HG02981 (cell line): Measurements from ENCODE around the gene DUSP15.

Source experiments
- ATAC-seq: cut with Tn5 transposase; IDR thresholded peaks from one replicate; pipeline ENCODE4 v1.9.1; 2021; ENCODE audit warnings: mild to moderate bottlenecking, moderate library complexity; ENCODE audit not compliant: unreplicated experiment

Gene DUSP15

GRCh38 chr20:31896049-31896448, 25.7 kb upstream of the DUSP15 start:
- ATAC-seq = no peak

GRCh38 chr20:31894980-31895675, 24.8 kb upstream of the DUSP15 start:
- ATAC-seq = peak; percentile 98

GRCh38 chr20:31890646-31891045, 20.3 kb upstream of the DUSP15 start:
- no peak for ATAC-seq

GRCh38 chr20:31883829-31884228, 13.5 kb upstream of the DUSP15 start:
- no peak for ATAC-seq

GRCh38 chr20:31881945-31882344, 11.6 kb upstream of the DUSP15 start:
- no peak for ATAC-seq

GRCh38 chr20:31879143-31879987, 9.0 kb upstream of the DUSP15 start:
- ATAC-seq = peak; percentile 82

GRCh38 chr20:31877684-31878083, 7.4 kb upstream of the DUSP15 start:
- no peak for ATAC-seq

GRCh38 chr20:31875671-31876070, 5.3 kb upstream of the DUSP15 start:
- no peak for ATAC-seq

GRCh38 chr20:31872406-31872805, 2.1 kb upstream of the DUSP15 start:
- ATAC-seq = no peak

- no peak for ATAC-seq
Measured at GRCh38 chr20:31871618-31871954, 1.3 kb upstream of the DUSP15 start.

- ATAC-seq = no peak
Measured at GRCh38 chr20:31870726-31871617, 645 bp upstream of the DUSP15 start.

GRCh38 chr20:31869673-31869941, 720 bp downstream of the DUSP15 start:
- no peak for ATAC-seq

- no peak for ATAC-seq
Measured at GRCh38 chr20:31868853-31869672, 1.3 kb downstream of the DUSP15 start.

GRCh38 chr20:31866221-31866620, 4.1 kb downstream of the DUSP15 start:
- ATAC-seq = no peak

GRCh38 chr20:31864521-31865400, 5.6 kb downstream of the DUSP15 start:
- no peak for ATAC-seq

- no peak for ATAC-seq
Measured at GRCh38 chr20:31863296-31864085, 6.8 kb downstream of the DUSP15 start.

GRCh38 chr20:31862506-31862905, 7.8 kb downstream of the DUSP15 start:
- ATAC-seq = no peak

- ATAC-seq = no peak
Measured at GRCh38 chr20:31862157-31862470, 8.2 kb downstream of the DUSP15 start.
